ES-I3 (cell line): ENCODE measurements around the gene GJC2.
"Not testable (repeated sequence)": the region's sequence is repeated elsewhere in the genome, so short reads cannot be mapped to it uniquely, and the experiment has no call there.

Experiments used
- H3K36me3 ChIP-seq: 2 replicates; pipeline ENCODE4 v1.6.1; 2013; ENCODE audit warnings: mild to moderate bottlenecking, low read length, control low read depth, moderate library complexity; ENCODE audit not compliant: insufficient read depth
- H3K4me1 ChIP-seq: 2 replicates; pipeline ENCODE4 v1.6.1; 2013; ENCODE audit warnings: mild to moderate bottlenecking, control low read depth, low read length; ENCODE audit not compliant: insufficient read depth
- H3K9ac ChIP-seq: 2 replicates; pipeline ENCODE4 v1.6.1; 2013; ENCODE audit warnings: low read depth, mild to moderate bottlenecking, low read length, moderate library complexity
- H3K9me3 ChIP-seq: 2 replicates; pipeline ENCODE4 v1.6.1; 2013; ENCODE audit warnings: mild to moderate bottlenecking, low read length, moderate library complexity; ENCODE audit not compliant: control insufficient read depth, insufficient read depth

The GJC2 gene

DNA sequence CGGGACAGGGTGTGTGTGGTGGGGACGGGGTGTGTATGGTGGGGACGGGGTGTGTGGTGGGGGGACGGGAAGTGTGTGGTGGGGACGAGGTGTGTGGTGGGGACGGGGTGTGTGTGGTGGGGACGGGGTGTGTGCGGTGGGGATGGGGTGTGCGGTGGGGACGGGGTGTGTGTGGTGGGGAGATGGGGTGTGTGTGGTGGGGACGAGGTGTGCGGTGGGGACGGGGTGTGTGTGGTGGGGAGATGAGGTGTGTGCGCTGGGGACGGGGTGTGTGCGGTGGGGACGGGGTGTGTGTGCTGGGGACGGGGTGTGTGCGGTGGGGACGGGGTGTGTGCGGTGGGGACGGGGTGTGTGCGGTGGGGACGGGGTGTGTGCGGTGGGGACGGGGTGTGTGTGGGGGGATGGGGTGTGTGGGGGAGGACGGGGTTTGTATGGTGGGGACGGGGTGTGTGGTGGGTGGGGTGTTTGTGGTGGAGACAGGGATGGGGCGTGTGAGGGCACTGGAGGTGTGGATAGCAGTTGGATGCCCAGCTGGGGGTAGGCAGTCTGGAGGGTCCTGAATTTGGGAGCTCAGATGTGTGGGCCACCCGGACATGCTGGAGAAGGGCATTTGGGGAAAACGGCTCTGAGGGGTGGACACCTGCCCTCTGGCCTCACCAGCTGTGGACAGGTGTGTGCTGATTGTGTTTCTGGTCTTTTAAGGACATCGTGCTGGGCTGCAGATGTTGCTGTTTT is 32.7 kb downstream of the GJC2 start:
- no peak overlapping the region for H3K9ac ChIP-seq
- H3K4me1 ChIP-seq = no peaks in the 10 kb centered on the region
- H3K36me3 ChIP-seq = no peaks in the 10 kb centered on the region
- no peaks in the 10 kb centered on the region for H3K9me3 ChIP-seq

DNA sequence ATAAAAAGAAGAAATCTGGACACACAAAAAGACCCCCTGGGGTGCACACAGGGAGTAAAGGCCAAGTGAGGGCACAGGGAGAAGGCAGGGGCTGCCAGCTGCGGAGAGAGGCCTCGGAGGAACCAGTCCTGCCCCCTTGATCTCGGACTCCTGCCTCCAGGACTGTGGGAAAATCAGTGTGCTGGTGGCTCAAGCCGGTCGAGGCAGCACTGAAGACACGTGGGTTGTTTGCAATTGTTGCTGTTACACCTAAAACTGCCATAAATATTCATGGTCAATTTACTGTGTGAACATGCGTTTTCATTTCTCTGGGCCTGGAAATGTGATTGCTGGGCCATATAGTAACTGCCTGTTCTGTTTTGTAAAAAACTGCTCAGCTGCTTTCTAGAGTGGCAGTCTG is 34.4 kb downstream of the GJC2 start:
- Histone ChIP-seq H3K9ac (no peak overlapping the region), H3K36me3 (no peaks in the 10 kb centered on the region), H3K4me1 (no peaks in the 10 kb centered on the region), H3K9me3 (no peaks in the 10 kb centered on the region)

DNA sequence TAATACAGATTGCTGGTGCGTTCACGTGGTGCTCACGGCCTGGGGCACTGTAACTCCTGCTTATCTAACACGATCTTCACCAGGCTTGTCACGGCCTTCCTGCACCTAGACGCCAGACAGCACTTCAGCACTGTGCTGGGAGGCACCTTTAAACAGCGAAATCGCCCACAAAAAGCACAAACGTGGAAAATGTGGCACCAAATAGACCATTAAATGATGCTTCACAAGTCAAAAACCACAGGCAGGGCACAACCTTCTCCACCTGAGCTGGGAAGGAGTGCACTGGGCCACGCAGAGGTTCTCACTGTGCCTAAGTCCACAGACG is 35.9 kb downstream of the GJC2 start:
- H3K36me3 ChIP-seq = no peaks in the 10 kb centered on the region
- no peaks in the 10 kb centered on the region for H3K4me1 ChIP-seq
- no peaks in the 10 kb centered on the region for H3K9me3 ChIP-seq
- no peak overlapping the region for H3K9ac ChIP-seq

DNA sequence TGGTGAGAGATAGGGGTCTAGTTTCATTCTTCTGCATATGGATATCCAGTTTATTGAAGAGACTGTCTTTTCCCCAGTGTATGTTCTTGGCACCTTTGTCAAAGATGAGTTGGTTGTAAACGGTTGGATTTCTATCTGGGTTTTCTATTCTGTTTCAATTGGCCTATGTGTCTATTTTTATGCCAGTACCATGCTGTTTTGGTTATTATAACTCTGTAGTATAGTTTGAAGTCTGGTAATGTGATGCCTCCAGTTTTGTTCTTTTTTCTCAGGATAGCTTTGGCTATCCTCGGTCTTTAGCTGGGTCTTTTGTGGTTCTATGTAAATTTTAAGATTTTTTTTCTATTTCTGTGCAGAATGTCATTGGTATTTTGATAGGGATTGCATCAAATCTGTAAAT is 38.5 kb downstream of the GJC2 start:
- not testable (repeated sequence) for H3K4me1 ChIP-seq, H3K36me3 ChIP-seq, H3K9me3 ChIP-seq, H3K9ac ChIP-seq

DNA sequence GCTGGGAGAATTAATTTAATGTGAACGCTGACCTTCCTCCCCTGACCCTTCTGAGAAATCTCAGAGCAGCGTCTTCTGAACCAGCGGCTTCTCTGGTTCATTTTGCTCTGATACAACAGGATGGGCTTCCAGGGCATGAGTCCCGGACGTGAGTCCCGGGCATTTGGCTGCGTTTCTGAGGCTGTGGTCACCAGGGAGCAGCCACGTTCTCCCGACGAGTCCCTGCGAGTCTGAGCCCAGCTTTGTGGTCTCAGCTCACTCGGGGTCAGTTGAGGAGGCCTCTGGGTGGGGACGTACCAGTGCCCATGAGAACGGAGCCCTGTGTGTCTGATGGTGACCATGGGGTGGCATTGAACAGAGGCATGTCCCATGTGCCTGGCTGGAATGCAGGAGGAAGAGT is 40.5 kb downstream of the GJC2 start:
- no peaks in the 10 kb centered on the region for H3K36me3 ChIP-seq
- no peaks in the 10 kb centered on the region for H3K9me3 ChIP-seq
- no peak overlapping the region for H3K9ac ChIP-seq
- no peaks in the 10 kb centered on the region for H3K4me1 ChIP-seq

DNA sequence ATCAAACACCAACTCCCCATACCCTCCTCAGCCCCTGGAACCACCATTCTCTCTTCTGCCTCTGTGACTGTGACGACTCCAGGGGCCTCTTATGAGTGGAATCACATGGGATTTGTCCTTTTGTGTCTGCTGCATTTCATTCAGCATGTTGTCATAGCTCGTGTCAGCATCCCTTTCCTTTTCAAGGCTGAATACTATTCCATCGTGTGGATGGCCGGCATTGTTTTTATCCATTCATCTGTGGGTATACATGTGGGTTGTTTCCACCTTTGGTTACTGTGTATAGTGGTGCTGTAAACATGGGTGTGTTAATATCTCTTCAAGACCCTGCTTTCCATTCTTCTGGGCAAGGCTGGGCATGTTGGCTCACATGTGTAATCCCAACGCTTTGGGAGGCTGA is 41.0 kb downstream of the GJC2 start:
- no peaks in the 10 kb centered on the region for H3K36me3 ChIP-seq
- no peaks in the 10 kb centered on the region for H3K4me1 ChIP-seq
- no peaks in the 10 kb centered on the region for H3K9me3 ChIP-seq
- H3K9ac ChIP-seq = no peak overlapping the region

DNA sequence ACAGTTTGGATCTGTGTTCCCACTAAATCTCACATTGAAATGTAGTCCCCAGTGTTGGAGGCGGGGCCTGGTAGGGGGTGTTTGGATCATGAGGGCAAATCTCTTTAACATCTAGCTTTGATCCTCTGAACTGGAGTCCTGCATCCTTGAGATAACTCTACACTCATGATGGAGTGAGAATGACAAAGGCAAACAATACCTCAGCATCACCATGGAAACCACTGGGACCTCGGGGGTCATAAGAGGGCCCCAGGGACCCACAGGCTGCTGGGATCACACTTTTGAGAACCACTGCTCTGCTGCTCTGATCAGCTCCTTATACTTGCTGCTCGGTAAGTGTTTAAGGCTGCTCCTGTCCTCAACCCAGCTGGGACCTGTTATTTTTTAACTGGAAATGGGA is 44.7 kb downstream of the GJC2 start:
- Histone ChIP-seq H3K4me1 (no peaks in the 10 kb centered on the region), H3K36me3 (no peaks in the 10 kb centered on the region), H3K9me3 (0 out of 2 replicates have a peak, but pooled peaks cover 4% of the 10 kb centered on the region), H3K9ac (no peak overlapping the region)

DNA sequence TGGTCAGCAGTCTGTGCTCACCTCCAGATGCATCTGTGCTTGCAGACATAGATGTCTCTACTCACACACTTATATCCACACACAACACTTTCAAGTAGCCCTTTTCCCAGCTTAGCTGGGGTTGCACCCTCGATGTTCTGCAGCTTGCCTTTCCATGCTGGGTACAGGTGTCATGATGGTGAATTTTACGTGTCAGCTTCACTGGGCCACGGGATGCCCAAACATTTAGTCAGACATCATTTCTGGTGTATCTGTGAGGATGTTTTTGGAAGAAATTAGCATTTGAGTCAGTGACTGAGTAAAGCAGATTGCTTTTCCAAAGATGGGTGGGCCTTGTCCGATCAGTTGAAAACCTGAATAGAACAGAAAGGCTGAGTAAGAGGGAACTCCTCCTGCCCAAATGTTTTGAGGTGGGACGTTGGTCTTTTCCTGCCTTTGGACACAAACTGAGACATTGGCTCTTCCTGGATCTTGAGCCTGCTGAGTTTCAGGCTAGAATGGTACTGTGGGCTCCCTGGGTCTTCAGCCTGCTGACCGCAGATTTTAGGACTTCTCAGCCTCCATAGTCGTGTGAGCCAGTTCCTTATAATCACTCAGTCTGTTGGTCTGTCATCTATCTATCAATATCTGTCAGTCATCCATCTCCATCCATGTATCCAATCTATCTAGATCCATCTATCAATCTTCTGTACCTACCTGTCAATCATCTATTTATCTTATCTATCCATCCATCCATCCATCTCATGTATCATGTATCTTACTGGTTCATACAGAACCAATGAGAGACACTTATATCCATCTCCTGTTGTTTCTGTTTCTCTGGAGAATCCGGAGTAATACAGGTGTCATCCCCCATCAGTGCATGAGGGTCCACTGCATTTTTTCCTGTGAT is 45.4 kb downstream of the GJC2 start:
- H3K9ac ChIP-seq = no peak overlapping the region
- H3K4me1 ChIP-seq = no peaks in the 10 kb centered on the region
- no peaks in the 10 kb centered on the region for H3K36me3 ChIP-seq
- peaks cover 9% of the 10 kb centered on the region for H3K9me3 ChIP-seq

DNA sequence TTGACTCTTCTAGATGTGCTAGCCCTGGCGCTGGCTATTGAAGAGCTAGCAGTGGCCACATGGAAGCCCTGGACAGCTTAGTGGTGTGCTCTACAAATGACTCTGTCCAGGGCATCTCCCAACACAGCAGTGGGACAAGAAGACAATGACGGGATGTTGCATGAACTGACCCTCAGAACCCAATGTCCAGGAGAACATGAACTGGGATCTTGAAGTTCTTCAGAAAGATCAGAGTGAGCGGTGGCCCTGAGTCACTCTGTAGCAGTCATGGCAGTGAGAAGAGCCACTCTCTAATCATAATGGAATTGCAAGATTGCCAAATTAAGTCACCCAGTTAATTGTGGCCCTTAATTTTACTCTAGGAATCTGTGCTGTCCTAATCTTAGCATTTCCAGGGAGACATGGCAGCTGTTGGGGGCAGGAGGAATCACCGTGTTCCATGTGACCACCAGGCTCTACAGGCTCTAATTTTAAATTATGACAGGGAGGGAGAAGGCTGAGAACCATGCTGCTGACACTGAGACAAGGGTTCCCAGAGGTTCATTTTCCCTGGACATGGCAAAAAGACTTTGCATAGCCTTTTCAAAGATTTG is 47.9 kb downstream of the GJC2 start:
- peaks cover 9% of the 10 kb centered on the region for H3K9me3 ChIP-seq
- no peaks in the 10 kb centered on the region for H3K4me1 ChIP-seq

DNA sequence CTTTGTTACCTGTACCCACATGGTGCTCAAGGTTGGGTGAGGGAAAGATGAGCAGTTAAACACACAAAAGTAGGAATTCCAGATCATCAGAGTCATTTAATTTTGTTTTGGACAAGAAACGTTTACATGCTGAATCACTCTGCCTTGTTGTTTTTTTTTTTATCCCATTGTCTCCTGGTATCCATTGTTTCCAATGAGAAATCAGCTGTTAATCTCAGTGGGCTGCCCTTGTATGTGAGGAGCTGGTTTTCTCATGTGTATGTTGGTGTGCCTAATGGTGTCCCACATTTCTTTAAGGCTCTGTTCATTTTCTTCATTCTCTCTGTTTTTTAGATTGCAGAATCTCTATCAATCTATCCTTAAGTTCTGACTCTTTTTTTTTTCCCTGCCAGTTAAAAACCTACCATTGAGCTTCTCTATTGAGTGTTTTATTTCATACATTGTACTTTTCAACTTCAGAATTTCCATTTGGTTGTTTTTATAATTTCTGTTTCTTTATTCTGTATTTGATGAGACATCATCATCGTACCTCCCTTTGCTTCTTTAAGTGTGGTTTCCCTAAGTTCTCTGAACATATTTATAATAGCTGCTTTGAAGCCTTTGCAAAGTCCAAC is 49.4 kb downstream of the GJC2 start:
- no peaks in the 10 kb centered on the region for H3K4me1 ChIP-seq
- H3K36me3 ChIP-seq = no peaks in the 10 kb centered on the region
- H3K9ac ChIP-seq = no peak overlapping the region
- H3K9me3 ChIP-seq = peaks cover 9% of the 10 kb centered on the region

More for the DNA sequence above, 47.9 kb downstream of the GJC2 start:
- Histone ChIP-seq H3K9ac (no peak overlapping the region), H3K36me3 (no peaks in the 10 kb centered on the region)

DNA sequence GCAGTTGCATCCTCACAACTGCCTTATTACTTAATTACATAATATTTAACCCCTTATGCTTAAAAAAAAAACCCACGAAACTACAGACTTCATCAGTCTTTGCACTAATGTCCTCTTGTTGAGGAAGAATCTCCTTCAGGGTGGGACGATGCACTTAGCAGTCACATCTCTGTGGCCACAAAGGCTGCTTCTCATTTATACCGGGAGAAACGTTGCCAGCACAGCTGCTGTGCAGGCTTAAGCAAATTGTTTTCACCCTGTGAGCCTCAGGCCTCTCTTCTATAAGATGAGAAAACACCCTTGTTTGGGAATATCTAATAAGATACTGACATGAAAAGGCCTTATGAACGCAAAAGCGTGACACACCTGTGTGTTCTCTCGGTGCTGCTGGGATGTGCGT is 55.2 kb downstream of the GJC2 start:
- Histone ChIP-seq H3K9me3 (no peaks in the 10 kb centered on the region), H3K9ac (no peak overlapping the region), H3K4me1 (no peaks in the 10 kb centered on the region; the same call in 1 of the 2 replicates), H3K36me3 (no peaks in the 10 kb centered on the region)

DNA sequence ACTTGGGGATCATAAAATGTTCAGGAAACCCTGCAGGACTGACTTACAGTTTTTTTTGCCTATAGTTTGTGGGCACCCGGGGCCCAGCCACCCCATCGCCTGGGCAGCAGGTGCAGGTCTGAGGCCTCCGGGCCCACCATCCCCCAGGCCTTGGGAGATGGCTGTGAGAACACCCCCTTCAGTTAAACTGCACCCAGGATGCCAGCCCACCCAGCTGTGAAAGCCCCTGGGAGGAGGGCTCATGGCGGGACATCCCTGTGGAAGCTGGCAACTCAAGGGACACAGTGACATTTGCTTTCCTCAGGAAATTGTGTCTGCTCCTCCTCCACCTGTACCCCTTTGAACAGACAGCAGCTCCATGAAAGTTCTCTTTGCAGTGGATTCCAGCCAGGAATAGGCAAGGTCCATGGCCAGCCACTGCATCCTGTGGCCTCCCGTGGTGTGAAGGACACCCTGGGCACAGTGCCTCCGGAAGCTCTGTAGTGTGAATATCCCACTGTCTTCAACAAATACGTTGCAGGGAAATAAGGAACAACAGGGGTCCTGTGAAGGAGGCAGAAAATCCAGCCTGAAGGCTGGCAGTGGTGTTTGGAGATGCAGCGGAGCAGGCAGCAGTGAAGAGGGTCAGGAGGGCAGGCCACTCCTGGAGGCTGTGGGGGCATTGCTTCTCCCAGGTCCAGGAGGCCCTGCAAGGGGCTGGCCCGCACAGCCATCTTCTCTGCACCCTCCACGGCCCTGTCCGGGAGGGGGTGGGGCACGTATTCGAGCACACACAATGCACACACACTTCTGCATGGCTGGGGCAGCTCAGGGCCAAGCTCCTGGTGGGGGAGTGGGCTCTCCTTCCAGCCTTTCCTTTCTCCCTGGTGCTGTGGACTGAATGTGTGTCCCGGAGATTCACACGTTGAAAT is 56.1 kb downstream of the GJC2 start:
- Histone ChIP-seq H3K36me3 (no peaks in the 10 kb centered on the region), H3K9ac (no peak overlapping the region), H3K4me1 (no peaks in the 10 kb centered on the region; the same call in 1 of the 2 replicates), H3K9me3 (no peaks in the 10 kb centered on the region)

DNA sequence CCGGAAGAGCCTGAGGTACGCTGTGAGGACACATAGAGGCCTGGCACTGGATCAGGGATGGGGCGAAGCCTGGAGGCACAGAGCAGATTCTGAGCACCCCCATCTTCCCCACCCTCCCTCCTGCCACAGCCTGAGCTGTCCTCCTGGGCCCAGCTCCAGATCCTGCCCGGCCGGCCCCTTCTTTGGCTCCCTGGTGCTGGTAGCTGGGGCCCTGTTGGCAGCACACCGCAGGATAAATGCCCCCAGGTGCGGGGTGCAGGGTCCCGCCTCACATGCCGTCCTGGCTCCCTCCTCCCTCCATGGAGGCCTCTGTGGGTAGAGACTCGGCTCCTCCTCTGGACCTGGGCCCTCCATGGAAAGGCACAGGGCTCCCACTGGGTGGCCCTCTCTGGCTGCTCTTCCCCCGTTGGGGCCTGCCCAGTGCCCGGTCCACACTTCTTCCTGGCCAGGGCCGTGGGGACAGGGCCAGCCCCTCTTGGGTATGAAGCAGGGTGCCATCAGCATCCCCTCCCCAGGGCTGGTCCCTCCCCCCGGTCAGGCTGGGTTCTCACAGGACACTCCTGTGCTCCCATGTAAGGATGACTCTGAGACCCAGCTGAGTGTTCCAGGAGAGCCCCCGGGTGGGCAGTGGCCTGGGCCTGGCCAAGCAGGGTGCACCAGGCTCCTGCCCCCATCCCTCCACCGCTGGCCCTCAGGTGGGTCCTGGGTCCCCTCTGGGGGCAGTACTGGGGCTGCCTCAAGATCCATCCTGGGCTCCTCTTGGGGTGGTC is 57.0 kb downstream of the GJC2 start:
- Histone ChIP-seq H3K9ac (no peak overlapping the region), H3K9me3 (no peaks in the 10 kb centered on the region)

More for the DNA sequence above, 57.0 kb downstream of the GJC2 start:
- Histone ChIP-seq H3K36me3 (no peaks in the 10 kb centered on the region), H3K4me1 (no peaks in the 10 kb centered on the region; the same call in 1 of the 2 replicates)
